CD4-positive, alpha-beta T cell treated with Interleukin-4 for 4 hours (primary cell): ENCODE data around the gene TLDC2.
"Not testable (repeated sequence)": the region's sequence is repeated elsewhere in the genome, so short reads cannot be mapped to it uniquely, and the experiment has no call there.

ENCODE experiments used
- DNase-seq: peaks from one replicate; pipeline ENCODE4 v3.0.0-alpha.2; 2020

The TLDC2 gene

DNA sequence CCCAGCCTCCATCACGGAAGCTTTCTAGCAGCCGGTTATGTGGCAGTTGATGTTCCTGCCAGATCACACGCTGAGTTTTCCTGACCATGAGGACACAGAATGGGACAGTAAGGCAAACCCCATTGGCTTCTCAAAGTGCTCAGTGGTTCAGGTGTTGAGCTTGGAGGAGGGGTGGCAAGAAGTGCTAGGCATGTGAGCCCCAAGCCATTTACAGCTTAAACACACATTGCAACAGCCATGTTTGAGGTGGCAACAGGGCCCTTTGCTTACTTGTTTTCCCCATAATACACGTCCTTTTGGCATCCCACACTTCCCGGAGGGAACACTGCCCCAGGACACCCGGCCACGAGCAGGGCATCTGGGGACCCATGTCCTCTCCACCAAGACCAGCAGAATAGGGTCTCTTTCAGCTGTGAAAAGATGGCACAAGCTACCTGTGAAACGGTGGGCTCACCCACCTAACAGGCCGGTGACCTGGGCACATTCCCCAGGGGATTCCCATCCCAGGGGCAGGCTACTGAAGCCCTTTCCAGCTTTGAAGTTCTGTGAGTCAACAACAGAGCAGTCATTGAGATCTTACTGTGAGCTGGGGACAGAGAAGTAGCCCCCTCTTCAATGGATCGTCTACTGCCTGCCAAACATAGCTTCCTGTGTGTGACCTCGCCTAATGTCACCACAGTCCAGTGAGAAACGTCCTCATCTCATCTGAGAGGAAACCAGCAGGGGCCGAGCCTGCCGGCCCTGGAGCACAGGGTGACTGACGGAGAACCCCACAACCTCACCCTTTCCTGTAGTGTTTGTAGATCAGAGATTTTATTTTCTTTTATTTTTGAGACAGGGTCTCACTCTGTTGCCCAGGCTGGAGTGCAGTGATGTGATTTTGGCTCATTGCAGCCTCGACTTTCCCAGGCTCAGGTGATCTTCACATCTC is 4.0 kb upstream of the TLDC2 start:
- no peak for DNase-seq

DNA sequence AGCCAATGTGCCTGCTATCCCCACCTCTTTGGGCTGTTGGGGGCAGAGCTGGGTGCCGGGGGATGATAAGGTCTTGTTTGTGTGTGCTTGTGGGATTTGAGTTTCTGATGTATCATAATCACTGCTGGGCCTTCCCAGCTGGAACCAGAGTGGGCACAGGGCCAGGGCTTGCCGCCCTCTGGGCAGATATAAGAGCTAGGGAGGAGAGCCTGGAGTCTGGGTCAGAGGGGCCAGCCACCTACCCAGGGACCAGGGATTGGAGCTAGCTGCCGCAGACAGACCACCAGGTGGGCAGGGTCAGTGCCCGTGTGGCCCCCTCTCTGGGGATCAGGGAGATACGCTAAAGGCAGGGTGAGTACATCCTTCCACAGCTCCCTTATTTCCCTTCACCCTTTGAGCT is 3.1 kb upstream of the TLDC2 start:
- no peak for DNase-seq

DNA sequence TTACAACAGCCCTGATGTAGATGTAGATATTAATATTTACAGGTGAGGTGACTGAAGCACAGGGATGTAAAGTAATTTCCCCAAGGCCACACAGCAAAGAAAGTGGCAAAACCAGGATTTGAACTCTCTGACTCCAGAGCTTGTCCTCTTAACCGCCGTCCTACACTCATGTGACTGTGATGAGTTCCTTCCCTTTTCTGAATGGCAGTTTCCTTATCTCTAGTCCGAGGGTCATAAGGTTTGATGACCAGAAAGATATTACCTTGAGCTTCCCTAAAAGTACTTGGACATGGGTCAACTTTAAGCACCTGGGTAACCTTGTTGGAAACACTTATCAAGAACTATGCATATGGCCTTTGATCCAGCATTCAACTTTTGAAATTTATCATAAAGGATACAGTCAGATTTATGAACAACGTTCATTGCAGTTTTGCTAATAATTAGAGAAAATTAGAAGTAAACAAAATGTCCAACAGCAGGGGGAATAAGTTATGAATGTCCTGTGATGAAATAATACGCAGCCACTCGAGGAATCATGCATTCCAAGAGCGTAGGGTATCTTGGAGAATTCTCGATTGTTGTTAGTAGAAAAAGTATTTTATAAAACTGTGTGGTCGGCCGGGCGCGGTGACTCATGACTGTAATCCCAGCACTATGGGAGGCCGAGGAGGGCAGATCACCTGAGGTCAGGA is 2.3 kb upstream of the TLDC2 start:
- no peak for DNase-seq

DNA sequence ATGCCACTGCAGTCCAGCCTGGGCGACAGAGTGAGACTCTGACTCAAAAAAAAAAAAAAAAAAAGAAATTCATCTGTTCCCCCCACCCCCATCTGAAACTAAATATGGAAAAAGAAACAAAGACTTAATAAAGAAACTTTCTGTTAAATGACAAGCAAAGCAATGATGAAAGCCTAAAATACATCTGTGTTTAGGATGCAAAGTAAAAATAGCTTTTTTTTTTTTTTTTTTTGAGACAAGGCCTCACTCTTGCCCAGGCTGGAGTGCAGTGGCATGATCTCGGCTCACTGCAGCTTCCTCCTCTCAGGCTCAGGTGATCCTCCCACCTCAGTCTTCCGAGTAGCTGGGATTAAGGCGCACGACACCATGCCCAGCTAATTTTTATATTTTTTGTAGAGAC is 845 bp upstream of the TLDC2 start:
- DNase-seq: not testable (repeated sequence)

DNA sequence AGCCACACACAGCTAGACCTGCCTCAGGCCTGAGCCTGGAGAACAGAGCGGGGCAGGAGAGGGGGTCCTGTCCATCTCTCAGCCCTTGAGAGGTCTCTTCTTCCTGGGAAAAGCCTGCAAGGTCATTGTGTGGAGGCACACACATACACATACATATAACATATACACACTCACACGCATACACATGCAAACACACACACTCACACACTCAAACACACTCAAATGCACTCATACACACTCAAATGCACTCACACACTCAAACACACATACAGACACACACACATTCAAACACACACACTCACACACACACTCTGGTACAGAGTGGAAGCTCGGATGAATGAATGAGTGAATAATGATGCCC is 515 bp downstream of the TLDC2 start:
- no peak for DNase-seq

DNA sequence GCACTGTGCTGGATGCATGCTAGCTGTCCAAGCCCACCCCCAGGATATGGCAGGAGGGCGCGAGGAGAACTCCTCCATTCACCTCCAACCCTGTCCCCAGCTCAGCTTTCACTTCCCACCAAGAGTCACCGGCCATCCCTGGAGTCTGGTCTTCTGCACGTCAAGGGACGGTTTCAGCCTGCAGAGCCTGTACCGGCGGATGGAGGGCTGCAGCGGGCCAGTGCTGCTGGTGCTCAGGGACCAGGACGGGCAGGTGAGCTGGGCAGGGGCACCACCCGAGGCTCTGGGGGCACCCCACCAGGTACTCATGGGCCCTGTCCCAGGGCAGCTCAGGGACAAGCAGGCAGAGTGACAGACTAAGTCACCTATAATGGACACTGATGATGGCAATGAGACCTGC is 3.0 kb downstream of the TLDC2 start:
- no peak for DNase-seq

DNA sequence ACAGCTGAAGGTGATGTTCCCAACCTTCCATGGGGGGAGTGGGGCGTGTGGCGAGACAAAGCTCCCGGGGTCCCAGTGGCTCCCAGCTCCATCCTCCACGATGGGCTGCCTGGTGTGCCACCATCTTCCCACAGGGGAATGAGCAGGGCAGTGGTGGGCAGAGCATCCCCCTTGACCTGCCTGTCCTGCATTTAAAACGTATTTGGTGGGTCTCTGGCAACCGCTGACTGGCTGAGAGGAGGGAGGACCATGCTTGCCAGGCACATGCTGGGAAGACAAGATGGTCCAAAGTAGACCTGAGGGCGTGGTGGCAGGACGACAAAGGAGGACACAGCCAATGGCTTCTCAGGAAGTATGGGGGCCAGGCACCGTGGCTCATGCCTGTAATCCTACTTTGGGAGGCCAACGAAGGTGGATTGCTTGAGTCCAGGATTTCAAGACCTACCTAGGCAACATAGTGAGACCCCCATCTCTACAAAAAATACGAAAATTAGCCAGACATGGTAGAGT is 4.9 kb downstream of the TLDC2 start:
- DNase-seq: no peak

DNA sequence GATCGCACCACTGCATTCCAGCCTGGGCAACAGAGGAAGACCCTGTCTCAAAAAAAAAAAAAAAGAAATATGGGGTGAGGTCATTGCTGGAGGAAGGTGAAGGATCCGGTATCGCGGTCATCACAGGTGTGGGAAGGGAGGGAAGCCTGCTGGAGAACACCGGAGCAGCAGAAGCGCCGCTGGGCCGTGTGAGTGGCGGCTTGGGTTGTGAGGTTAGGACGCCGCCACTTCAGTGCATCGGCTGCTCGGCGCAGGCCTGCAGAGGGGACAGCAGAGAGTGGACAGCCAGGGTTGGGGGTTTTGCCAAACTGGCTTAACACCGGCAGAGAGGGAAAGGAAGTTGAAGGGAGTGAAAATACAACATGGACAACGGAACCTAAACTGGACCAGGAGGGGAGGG is 5.4 kb downstream of the TLDC2 start:
- DNase-seq: no peak

DNA sequence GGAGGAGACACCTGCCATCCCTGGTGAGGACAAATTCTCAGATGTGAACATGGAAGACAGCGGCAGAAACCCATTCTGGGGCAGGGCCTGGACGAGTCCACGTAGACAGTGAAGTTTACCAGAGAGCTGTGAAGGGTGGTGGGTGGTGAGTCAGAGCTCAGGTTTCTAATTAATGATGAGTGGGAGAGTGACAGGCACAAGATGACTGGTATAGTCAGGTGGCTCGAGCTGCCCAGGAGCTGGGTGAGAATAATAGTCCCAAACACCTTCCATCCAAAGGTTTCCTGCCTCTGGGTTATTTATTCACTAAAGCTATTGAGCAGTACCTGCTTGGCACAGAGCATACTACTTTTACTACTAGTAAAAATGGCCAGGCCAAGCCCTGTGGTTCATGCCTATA is 6.0 kb downstream of the TLDC2 start:
- no peak for DNase-seq

DNA sequence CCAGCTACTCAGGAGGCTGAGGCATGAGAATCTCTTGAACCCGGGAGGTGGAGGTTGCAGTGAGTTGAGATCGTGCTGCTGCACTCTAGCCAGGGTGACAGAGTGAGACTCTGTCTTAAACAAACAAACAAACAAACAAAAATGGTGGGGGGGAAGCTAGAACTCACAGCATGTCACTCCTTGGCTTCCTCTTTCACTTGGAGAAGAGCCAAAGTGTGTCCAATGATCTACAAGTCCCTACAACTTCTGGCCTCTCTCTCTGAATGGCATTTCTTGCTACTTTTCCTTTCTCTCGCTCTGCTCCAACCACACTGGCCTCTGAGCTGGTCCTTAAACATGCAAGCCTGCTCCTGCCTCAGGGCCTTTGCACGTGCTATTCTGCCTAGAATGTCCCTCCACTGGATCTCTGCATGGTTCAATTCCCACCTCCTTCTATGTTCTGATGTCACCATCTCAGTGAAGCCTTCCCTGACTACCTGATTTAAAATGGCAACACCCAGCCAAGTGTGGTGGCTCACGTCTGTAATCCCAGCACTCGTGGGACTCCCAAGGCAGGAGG is 8.1 kb downstream of the TLDC2 start:
- no peak for DNase-seq

DNA sequence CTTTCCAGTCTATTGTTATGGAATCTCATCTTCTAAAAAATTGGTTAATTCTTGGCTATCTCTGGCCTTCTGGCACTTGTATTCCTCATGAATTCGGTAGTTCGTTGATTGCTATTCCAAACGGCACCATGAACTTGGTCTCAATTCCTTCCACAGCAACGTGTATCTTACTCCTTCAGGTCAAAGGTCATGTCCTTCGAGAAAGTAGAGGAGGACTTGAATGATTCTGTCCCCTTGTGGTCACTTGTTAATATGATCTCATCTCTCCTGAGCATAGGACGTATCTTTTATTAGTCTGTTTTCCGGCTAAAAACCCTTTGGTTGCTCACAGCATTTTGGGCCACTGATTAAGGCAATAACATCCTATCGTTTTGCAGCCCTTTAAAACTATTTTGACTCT is 9.4 kb downstream of the TLDC2 start:
- DNase-seq: no peak

DNA sequence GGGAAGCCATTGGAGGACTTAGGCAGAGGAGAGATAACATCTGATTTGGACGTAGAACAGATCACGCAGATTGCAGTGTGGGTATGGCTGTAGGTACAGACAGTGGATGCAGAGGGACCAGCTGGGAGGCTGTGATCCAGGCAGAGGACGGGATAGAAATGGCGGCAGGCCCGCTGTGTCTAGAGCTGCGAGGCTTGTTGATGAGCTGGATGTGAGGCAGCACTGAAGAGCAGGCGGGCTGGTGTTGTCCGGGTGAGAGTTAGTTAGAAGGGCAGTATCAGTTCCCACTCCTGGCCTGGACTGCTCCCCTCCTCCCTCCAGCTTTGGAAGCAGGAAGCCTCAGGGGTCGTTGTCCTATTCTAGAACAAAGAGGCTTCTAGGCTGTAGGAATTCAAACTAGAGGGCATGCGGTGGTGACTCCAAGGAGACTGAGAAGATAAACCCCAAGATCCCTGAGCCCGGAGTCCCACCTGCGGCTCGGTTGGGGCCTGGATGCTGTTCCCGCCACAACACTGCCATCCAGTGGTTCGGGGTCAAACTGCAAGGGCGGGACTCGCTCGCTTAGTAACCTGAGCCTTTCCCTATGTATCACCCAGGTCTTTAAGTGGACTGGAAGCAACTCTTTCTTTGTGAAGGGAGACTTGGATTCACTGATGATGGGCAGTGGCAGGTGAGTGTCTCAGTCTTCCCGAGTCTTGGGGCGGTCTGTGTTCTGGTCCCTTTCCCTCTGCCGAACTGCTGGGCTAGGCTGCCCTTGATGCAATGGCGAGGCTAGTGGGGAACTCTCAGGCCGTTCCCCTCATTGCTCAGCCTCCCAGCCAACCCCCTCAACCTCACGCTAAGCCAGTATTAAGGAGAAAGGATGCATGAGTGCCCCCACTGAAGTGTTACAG is 11.2 kb downstream of the TLDC2 start:
- DNase-seq: peak; percentile 69

DNA sequence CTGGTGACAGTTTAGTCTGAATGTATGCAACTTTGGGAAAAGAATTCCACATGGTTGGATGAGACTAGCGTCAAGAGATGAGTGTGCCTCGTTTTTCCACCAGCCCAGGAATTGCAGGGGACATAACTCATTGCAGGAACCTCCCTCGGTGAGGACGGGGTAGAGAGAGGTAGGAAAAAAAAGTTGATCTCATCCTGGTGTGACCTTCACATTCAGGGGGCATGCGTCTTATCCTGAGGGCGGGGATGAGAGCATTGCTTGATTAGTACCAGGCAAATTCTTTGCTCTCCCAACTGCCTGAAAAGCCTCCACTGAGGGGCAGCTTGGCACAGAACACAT is 11.8 kb downstream of the TLDC2 start:
- DNase-seq: no peak

DNA sequence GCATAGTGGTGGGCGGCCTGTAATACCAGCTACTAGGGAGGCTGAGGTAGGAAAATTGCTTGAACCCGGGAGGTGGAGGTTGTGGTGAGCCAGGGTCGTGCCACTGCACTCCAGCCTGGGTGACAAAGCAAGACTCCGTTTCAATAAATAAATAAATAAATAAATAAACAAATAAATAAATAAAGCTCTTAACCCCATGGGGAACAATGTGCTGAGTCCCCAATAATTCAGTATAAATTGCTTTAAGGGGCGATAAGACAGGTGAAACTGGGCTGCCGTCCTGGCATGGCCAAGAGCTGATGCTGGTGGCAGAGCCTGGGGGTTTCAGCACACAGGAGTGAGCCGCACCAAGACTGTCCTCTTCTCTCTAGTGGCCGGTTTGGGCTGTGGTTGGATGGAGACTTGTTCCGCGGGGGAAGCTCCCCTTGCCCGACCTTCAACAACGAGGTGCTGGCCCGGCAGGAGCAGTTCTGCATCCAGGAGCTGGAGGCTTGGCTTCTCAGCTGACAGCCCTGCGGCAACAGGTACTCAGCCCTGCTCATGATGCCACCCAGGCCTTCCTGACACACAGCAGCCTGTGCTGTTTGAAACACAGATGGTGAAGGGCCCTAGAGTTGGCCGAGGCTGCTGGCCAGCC is 13.1 kb downstream of the TLDC2 start:
- no peak for DNase-seq

DNA sequence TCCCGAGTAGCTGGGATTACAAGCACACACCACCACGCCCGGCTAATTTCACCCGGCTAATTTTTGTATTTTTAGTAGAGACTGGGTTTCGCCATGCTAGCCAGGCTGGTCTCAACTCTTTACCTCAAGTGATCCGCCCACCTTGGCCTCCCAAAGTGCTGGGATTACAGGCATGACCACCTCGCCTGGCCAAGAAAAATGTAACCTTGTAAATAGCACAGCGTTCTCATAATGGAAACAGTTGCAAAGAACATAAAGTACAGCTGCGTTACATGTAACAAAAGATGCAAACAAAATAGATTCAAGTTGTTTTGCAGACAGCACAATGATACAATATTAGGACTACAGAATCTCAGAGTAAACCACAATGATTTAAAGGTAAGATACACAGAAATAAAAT is 14.6 kb downstream of the TLDC2 start:
- DNase-seq: no peak

DNA sequence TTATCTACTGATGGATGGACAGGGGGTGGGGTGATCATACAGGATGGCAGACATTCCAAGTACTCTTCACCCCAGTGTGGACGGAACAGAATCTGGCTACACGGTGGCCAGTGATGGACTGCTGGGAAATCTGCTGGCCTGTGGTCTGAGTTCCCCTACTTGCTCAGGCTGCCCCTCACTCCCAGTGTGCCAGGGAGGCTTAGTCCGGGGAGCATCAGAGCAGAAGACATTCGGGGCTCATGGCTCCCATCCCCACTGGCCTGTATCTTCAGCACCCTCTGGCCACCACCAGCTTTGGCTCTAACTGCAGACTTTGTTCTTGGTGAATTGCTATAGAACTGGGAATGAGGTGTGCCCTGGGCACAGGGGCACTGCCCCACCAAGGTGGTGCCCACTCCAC is 15.3 kb downstream of the TLDC2 start:
- no peak for DNase-seq

DNA sequence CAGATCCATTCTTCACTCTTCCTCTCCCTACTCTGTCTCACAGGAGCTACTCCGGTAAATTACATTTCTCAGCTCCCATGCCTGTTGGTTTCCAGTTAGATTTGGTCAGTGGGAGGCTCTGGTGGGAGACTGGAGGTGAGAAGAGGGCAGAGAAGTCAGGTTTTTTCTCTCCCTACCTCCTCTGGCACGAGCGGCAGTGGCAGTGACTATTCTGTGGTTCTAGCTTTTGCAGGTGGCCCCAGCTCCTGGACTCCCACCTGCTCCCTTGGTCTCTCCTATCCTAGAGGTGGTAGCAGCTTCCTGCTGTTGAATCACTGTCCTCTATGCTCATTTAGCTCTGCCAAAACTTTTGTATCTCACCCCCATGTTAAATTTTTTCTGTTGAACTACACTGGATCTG is 17.9 kb downstream of the TLDC2 start:
- DNase-seq: no peak

DNA sequence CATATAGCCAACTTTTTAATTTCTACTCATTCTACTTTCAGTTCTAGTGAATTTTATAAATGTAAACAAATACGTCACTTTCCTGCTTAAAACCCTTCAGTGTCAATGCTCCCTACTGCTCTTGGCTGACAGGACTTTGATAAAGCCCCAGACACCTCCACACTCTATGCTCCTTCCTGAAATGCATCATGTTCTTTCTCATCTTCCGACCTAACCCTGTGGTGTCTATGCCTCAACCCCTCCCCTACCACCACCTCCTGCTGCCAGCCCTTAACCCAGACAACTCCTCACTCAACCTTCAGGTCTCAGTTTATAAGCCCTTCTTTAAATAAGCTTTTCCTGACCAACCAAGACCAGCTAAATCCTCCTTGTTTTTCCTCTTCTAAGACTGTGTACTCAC is 19.1 kb downstream of the TLDC2 start:
- no peak for DNase-seq

DNA sequence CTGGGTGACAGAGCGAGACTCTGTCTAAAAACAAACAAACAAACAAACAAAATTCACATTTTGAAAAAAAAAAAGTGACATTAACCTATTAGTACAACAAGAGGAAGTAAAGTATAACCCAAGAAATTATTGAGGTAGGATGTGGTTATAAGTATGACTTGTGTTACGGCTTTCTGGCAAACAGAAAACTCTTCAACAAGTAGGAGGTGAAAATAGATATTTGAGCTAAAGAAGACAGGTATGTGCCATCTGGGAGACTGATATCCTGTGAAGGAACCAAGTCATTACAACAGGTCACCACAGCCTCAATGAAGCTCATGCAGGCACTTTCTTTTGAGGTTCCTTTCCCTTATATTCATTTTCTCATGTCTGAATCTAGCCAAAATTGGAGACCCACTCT is 28.8 kb downstream of the TLDC2 start:
- DNase-seq: no peak

DNA sequence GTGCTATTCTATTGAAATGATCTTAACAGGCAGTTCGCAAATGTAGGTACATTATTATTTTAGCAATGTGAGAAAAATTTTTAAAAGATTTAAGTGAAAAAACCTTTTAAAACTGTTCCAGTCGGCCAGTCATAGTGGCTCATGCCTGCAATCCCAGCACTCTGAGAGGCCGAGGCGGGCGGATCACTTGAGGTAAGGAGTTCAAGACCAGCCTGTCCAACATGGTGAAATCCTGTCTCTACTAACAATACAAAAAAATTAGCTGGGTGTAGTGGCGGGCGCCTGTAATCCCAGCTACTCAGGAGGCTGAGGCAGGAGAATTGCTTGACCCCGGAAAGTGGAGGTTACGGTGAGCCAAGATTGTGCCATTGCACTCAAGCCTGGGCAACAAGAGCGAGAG is 29.6 kb downstream of the TLDC2 start:
- not testable (repeated sequence) for DNase-seq

DNA sequence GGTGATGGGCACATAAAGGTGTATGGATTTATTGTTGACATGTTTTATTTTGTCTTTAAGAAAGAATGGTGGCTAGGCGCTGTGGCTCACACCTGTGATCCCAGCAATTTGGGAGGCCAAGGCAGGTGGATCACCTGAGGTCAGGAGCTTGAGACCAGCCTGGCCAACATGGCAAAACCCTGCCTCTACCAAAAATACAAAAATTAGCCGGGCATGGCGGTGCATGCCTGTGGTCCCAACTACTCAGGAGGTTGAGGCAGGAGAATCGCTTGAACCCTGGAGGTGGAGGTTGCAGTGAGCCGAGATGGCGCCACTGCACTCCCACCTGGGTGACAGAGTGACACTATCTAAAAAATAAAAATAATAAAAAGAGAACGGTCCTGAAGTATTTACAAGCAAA is 30.1 kb downstream of the TLDC2 start:
- not testable (repeated sequence) for DNase-seq

DNA sequence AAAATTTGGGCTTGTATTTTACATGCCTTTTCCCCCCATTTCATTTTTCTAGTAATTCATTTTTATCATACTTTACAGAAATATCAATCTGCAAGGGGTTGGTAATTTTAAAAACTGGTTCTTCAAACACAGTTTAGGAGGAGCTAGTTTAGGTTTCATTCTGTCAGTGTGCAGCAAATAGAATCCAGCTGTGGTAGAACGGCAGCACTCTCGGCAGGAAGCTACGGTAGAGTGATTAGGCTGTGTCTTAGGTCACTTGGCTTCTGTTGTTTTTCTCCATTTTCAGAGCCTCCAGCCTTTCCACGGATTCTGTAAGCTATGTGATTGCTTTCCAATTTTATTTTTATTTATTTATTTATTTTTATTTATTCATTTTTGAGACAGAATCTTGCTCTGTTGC is 32.7 kb downstream of the TLDC2 start:
- no peak for DNase-seq

DNA sequence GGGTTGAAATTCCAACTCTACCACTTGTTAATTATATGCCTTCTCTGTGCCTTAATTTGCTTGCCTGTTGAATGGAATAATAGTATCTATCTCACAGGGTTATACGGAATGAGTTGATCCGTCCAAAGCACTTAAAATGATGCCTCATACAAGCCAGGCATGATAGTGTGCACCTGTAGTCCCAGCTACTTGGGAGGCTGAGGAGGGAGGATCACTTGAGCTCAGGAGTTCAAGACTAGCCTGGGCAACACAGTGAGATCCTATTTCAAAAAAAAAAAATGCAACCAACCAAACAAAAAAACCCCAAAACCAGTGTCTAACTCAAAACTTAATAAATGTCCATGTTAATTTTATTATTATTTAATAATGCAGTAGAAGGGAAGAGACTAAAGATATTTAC is 40.3 kb downstream of the TLDC2 start:
- DNase-seq: no peak
